Measurements from ENCODE around the gene RGR. TPM values are rescaled to one million over a fixed set of nuclear protein-coding genes. Genes with fewer than 3 reads are reported as not detected.

RGR gene
- total RNA-seq, 1 experiment from 2014 or later = not detected

DNA sequence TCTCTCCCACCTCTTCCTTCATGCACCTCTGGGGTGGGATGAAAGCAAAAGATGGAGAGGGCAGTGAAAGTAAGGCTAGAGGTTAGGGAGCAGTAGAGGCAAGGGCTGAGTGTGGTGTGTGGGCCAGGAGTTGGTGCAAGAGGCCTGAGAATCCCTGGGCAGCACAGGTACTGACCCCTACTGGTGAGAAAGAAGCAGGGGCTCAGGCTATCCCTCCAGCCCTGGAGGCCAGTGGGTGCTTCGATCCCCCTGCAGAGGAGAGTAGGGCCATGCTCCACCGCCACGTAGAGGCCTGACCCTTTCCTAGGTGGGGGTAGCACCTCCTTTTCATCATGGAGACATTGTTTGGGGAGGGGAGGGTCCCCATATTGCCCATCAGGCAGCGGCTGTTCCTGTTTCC, 40.7 kb upstream of the RGR start:
- Histone ChIP-seq H3K36me3 (ENCODE audit: control insufficient read depth, insufficient read depth, low read length) (no peaks in the 10 kb centered on the region), H3K27me3 (replicated peaks; ENCODE audit: control insufficient read depth, insufficient read depth, low read length) (no peaks in the 10 kb centered on the region; the same call in 1 of the 2 replicates), H3K4me3 (ENCODE audit: low read depth, low read length) (no peak overlapping the region), H3K4me1 (no peaks in the 10 kb centered on the region), H3K9me3 (no peaks in the 10 kb centered on the region)
- TF ChIP-seq, protein P1, sequence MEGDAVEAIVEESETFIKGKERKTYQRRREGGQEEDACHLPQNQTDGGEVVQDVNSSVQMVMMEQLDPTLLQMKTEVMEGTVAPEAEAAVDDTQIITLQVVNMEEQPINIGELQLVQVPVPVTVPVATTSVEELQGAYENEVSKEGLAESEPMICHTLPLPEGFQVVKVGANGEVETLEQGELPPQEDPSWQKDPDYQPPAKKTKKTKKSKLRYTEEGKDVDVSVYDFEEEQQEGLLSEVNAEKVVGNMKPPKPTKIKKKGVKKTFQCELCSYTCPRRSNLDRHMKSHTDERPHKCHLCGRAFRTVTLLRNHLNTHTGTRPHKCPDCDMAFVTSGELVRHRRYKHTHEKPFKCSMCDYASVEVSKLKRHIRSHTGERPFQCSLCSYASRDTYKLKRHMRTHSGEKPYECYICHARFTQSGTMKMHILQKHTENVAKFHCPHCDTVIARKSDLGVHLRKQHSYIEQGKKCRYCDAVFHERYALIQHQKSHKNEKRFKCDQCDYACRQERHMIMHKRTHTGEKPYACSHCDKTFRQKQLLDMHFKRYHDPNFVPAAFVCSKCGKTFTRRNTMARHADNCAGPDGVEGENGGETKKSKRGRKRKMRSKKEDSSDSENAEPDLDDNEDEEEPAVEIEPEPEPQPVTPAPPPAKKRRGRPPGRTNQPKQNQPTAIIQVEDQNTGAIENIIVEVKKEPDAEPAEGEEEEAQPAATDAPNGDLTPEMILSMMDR (IDR thresholded peaks at IDR 0.05; ENCODE audit: insufficient read depth in 1 of 2, low read depth in 1 of 2, low read length in 1 of 2, severe bottlenecking in 1 of 2, unreplicated experiment in 1 of 2) = peak; percentile 7 to 25
- ChIA-PET POLR2A (no interaction called here), CTCF (no interaction called here)
- Mint-ChIP-seq H3K27ac (ENCODE audit: unreplicated experiment) (no peak overlapping the region), H3K4me1 (ENCODE audit: low read depth, unreplicated experiment) (no peaks in the 10 kb centered on the region), H3K9me3 (ENCODE audit: unreplicated experiment) (no peaks in the 10 kb centered on the region), H3K27me3 (ENCODE audit: insufficient read depth, unreplicated experiment) (peaks cover 30% of the 10 kb centered on the region), H3K4me3 (ENCODE audit: unreplicated experiment) (no peak overlapping the region), H3K36me3 (ENCODE audit: insufficient read depth, unreplicated experiment) (no peaks in the 10 kb centered on the region)
- no peak for DNase-seq
- intact Hi-C loops (cut with micrococcal nuclease; ENCODE audit: unreplicated experiment) = no loop called here
- BruUV-seq (replicated peaks) = no TSS peak

DNA sequence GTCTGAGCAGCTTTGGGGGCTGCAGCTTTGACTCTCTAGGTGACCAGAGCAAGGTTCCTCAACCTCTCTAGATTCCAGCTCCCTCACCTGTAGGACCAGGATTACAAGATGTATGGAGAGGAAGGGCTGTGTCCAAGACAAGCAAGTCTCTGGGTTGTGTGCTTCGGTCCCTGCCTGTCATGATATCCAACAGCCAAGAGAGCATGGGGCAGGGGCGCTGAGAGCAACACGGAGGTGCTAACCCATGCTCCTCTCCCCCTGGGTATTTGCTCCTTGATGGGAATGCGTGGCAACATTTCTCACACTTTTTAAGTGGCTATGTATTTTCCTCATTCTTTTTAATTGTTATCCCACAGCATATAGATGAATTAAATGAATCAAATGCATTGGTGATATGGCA, 40.2 kb upstream of the RGR start:
- intact Hi-C loops (cut with micrococcal nuclease; ENCODE audit: unreplicated experiment) = loop anchor here (1.0 kb wide), 3 partner anchors 44 to 145 kb away; no protein-coding TSS in a partner anchor
- Mint-ChIP-seq H3K4me3 (ENCODE audit: unreplicated experiment) (no peak overlapping the region), H3K4me1 (ENCODE audit: low read depth, unreplicated experiment) (no peaks in the 10 kb centered on the region), H3K9me3 (ENCODE audit: unreplicated experiment) (no peaks in the 10 kb centered on the region), H3K27me3 (ENCODE audit: insufficient read depth, unreplicated experiment) (peaks cover 30% of the 10 kb centered on the region), H3K27ac (ENCODE audit: unreplicated experiment) (no peak overlapping the region), H3K36me3 (ENCODE audit: insufficient read depth, unreplicated experiment) (no peaks in the 10 kb centered on the region)
- CTCF ChIA-PET = interaction anchor here (0.8 to 1.2 kb wide), 2 partner anchors 57 to 393 kb away, joined by 3 read pairs; no protein-coding TSS in a partner anchor
- Histone ChIP-seq H3K27me3 (replicated peaks; ENCODE audit: control insufficient read depth, insufficient read depth, low read length) (no peaks in the 10 kb centered on the region; the same call in 1 of the 2 replicates), H3K4me3 (ENCODE audit: low read depth, low read length) (no peak overlapping the region), H3K4me1 (no peaks in the 10 kb centered on the region), H3K9me3 (no peaks in the 10 kb centered on the region), H3K36me3 (ENCODE audit: control insufficient read depth, insufficient read depth, low read length) (no peaks in the 10 kb centered on the region)
- BruUV-seq (replicated peaks) = no TSS peak
- POLR2A ChIA-PET = no interaction called here
- TF ChIP-seq, protein P1 (IDR thresholded peaks at IDR 0.05; ENCODE audit: insufficient read depth in 1 of 2, low read depth in 1 of 2, low read length in 1 of 2, severe bottlenecking in 1 of 2, unreplicated experiment in 1 of 2) = no peak
- DNase-seq = no peak

DNA sequence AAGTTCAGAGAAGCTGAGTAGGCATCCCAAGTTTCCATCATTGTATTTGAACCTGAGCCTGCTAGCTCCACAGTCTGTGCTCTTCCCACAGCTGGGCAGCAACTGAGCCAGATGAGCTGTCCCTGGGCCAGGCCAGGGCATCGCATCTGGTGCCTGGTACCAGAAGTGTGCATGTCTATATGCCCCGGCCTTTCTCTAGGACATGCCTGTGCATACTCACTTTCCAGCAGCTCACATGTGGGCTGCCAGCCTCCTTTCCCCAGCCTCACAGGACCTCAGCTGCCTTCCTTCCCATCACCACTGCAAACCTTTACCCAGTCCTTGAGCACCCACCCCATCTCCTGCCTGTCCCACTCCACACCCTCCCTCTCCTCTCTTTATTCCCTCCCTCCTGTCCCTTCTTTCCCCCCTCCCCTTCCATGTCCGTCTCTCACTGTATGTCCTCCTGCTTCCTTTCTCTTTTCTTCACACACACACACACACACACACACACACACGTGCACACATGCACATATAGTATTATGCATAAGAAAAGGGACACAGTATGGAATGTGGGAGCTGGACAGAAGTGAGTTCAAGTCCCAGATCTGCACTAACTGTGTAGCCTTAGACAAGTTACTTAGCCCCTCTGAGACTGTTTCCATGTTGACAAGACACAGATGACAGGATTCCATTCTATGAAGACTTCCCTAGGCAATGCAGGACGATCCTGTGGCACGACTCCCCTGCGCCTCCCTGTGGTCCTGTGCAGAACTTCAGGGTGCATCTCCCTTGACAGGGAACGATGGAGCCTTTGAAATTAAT, 39.6 kb upstream of the RGR start:
- Mint-ChIP-seq H3K27ac (ENCODE audit: unreplicated experiment) (no peak overlapping the region), H3K36me3 (ENCODE audit: insufficient read depth, unreplicated experiment) (no peaks in the 10 kb centered on the region), H3K4me1 (ENCODE audit: low read depth, unreplicated experiment) (no peaks in the 10 kb centered on the region), H3K4me3 (ENCODE audit: unreplicated experiment) (no peak overlapping the region), H3K9me3 (ENCODE audit: unreplicated experiment) (no peaks in the 10 kb centered on the region), H3K27me3 (ENCODE audit: insufficient read depth, unreplicated experiment) (peaks cover 28% of the 10 kb centered on the region)
- CTCF ChIA-PET = interaction anchor here (0.8 to 1.2 kb wide), 2 partner anchors 57 to 392 kb away, joined by 3 read pairs; no protein-coding TSS in a partner anchor
- intact Hi-C loops (cut with micrococcal nuclease; ENCODE audit: unreplicated experiment) = loop anchor here (1.0 kb wide), 3 partner anchors 45 to 146 kb away; no protein-coding TSS in a partner anchor
- Histone ChIP-seq H3K27me3 (replicated peaks; ENCODE audit: control insufficient read depth, insufficient read depth, low read length) (no peaks in the 10 kb centered on the region; the same call in 1 of the 2 replicates), H3K4me1 (no peaks in the 10 kb centered on the region), H3K9me3 (no peaks in the 10 kb centered on the region), H3K4me3 (ENCODE audit: low read depth, low read length) (no peak overlapping the region), H3K36me3 (ENCODE audit: control insufficient read depth, insufficient read depth, low read length) (no peaks in the 10 kb centered on the region)
- TF ChIP-seq, protein P1 (IDR thresholded peaks at IDR 0.05; ENCODE audit: insufficient read depth in 1 of 2, low read depth in 1 of 2, low read length in 1 of 2, severe bottlenecking in 1 of 2, unreplicated experiment in 1 of 2) = peak; percentile 74 to 88
- BruUV-seq (replicated peaks) = no TSS peak
- DNase-seq = peak; percentile 59 to 70
- POLR2A ChIA-PET = no interaction called here
